GM12864 (cell line): Measurements from ENCODE around the gene MYLK4.

Experiments
- DNase-seq: peaks from one replicate; pipeline ENCODE4 v3.0.0-alpha.2; 2011; ENCODE audit warnings: low read depth
- H3K4me3 ChIP-seq: 2 replicates; pipeline ENCODE4 v1.5.1; 2011; ENCODE audit warnings: mild to moderate bottlenecking, low read depth, low read length, control low read depth
- CTCF ChIP-seq: IDR thresholded peaks from 2 replicates; pipeline ENCODE4 v1.5.1; 2011; ENCODE audit warnings: low read depth, mild to moderate bottlenecking, moderate library complexity, low read length, control low read depth, inconsistent platforms; ENCODE audit errors: missing control alignments

MYLK4 gene

GRCh38 chr6:2626401-2626800, 124.3 kb downstream of the MYLK4 start:
- no peak for TF ChIP-seq CTCF

GRCh38 chr6:2625581-2625980, 125.1 kb downstream of the MYLK4 start:
- TF ChIP-seq CTCF: no peak
- no peak overlapping the region for H3K4me3 ChIP-seq
- no peak for DNase-seq

More at GRCh38 chr6:2626401-2626800, 124.3 kb downstream of the MYLK4 start:
- DNase-seq: no peak
- no peak overlapping the region for H3K4me3 ChIP-seq

- DNase-seq: no peak
- H3K4me3 ChIP-seq: no peak overlapping the region
- no peak for TF ChIP-seq CTCF
These were observed 126.5 kb downstream of the MYLK4 start for GRCh38 chr6:2624177-2624576.

GRCh38 chr6:2623295-2623694, 127.4 kb downstream of the MYLK4 start:
- TF ChIP-seq CTCF: no peak
- DNase-seq: no peak
- no peak overlapping the region for H3K4me3 ChIP-seq

GRCh38 chr6:2622671-2623070, 128.1 kb downstream of the MYLK4 start:
- no peak overlapping the region for H3K4me3 ChIP-seq
- no peak for DNase-seq
- no peak for TF ChIP-seq CTCF

- TF ChIP-seq CTCF: no peak
- H3K4me3 ChIP-seq: no peak overlapping the region
- DNase-seq: no peak
These were observed 131.1 kb downstream of the MYLK4 start for GRCh38 chr6:2619651-2620050.

- TF ChIP-seq CTCF: no peak
- no peak for DNase-seq
- no peak overlapping the region for H3K4me3 ChIP-seq
These were observed 133.0 kb downstream of the MYLK4 start for GRCh38 chr6:2617729-2618128.
